ENCODE measurements around the gene HGF.

DNA sequence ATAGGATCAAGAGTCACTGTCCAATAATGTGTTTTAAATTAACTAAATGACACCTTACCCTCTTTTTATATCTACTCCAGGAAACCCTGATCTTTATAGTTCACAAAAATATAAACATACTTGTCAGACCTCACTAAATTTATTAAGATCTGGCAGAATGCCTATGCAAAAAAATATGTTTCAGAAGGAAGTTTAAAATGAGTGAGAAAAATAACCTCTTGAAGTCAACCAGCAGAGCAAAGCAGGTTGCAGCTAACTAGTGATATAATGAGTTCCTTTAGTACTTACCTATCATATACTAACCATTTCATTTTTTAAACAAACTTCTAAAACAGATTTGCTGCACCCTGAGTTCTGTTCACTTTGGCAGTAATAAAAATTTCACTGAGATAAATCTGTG is 14.0 kb upstream of the HGF start:
- no peak for TF ChIP-seq CTCF (IDR thresholded peaks at IDR 0.05)
- TF ChIP-seq POLR2A (IDR thresholded peaks at IDR 0.05), result no peak

All from uterus (tissue), 2 donors.